ENCODE measurements around the gene TRAFD1.

Gene TRAFD1

DNA sequence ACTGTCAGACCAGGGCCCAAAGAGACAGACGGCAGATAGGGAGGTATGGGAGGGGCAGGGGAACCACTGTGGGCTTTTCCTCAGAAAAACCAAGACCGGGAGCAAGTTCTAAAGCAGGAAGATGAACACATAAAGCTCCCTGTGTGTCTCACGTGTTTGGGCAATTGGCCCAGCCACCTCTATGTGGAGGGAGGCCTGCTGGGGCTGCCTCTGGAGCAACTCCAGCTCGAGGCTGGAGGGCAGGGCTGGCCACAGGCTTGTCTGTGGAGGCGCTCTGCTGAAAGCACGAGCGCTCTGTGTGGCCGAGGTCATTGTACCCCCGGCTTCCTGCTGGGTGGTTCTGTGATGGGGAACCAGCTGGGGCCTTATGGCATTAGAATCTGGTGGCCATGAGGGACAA lies 36.4 kb downstream of the TRAFD1 start:
- DNase-seq = no peak

DNA sequence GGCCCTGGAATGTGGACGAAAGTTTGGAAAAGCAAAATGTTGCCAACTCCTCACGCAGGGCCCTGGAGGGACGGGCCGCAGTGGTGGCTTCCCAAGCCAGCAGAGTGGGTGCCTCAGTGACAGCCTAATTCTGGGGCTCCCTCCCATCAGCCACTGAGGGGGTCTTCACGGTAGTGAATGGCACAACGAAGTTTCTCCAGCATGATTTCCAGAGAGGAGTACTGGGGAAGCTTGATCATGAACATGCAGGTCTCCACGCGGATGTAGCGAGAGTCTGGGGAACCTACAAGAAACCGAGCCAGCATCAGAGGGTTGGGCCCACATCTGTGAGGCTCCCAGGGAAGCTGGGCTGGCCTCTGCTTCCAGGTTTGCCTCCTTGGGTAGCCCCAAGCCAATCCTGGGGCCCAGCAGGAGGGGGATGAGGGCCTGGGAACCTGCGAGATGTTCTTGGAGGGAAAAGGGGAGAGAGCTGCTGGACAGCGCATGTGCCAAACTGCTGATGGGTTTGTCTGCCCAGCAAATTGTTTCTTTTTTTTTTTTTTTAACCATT lies 37.0 kb downstream of the TRAFD1 start:
- DNase-seq = no peak

DNA sequence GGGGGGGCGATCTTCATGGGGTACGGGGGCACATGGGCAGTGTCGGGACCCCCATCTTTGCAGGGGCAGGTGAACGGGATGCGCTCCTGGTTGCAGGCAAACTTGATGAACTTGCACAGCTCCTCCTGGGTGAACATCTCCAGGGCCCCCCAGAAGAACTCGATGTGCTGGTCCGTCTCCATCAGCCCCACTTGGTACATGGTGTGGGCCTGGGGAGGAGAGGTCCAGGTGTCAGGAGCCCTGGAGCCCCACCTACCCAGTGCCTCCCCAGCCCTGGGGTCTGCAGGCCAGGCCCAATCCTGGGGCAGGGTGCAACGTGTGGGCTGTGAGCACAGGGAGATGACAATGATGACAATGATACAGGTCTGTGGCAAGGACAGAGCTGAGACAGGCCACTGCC lies 37.7 kb downstream of the TRAFD1 start:
- DNase-seq = no peak

DNA sequence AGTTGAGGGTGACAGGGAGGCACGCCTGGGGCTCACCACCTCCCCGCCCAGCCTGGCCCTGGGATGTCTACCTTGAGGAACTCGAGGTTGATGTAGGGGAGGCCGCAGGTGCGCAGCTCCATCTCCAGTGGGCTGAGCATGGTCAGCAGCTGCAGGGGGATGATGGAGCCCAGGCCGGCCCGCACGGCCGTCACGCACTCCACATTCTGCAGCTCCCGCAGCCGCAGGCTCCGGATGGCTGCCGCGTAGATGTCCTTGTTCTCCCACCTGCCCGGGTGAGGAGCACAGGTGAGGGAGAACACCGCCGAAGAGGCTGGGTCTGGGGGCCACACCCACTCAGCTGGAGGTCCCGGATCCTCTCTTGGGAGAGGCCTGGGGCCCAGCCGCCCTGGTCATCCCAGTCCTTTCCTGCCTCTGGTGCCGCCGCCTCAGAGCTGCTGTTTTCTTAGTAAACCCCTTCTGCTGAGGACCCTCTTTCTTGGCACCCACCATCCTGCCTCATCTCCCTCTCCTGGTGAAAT lies 38.2 kb downstream of the TRAFD1 start:
- no peak for DNase-seq

DNA sequence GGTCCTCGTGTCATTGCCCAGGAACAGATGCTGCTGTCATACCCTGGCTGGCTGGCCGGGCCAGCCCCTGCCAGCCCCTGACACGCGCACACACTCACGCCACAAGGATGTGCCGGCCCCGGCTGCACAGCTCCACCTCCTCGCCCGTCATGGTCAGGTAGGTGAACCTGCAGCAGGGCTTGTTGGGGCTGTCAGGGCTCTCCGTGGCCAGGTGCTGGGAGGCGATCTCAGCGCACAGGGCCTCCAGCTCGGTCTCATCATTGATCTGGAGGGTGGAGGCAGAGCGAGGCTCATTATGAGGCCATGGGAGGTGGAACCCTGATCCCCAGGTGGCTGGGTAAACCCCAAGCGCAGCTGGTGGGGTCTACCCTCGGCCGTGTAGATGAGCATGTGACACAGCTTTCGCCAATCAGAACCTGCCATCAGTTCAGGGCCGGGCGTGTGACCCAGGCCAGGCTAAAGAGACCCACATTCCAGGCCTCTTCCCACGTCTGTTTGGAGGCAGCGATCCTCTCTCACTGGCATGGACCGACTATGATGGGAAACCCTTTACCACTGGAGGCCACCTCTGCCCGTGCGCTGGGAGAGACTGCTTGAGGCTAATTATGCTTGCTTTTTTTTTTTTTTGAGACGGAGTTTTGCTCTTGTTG lies 38.8 kb downstream of the TRAFD1 start:
- DNase-seq = no peak

DNA sequence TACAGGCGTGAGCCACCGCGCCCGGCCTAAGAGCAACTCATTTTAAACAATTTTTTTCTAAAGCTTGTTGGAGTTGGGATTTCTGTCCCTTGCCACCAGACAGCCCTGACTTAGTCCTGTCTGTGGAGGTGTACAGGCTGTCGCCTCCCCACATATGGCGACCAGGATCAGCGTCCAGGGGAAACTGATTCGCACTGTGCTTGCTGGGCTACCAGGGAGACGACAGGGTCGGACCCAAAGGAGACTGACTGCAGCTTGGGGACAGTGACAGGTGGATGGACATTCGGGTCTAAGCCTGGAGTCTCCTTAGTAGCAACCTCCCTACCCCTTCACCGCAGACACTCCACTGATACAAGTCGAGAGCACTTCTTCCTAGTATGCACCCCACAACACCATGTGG lies 40.3 kb downstream of the TRAFD1 start:
- no peak for DNase-seq

- no peak for DNase-seq
These were observed 41.0 kb downstream of the TRAFD1 start for GRCh38 chr12:112166051-112167015.

DNA sequence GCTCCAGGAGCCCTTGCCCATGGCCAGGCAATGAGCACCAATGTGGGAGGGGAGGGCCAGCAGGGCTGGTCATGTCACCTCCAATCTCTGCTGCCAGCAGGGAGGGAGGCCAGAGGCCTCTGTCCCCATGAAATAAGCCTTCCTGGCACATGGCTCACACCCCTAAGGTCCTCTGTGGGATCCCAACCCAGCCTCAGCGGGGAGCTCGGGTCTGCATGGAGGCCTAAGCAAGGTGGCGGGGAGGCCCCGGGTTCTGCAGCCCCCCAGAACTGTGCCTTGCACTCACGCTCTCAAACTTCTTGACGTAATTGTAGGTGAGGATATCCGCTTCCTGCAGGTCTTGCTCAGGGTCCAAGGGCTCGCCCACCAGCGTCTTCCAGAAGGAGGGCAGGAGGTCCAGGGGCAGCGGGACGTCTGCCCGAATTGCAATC lies 41.7 kb downstream of the TRAFD1 start:
- DNase-seq = no peak

- no peak for DNase-seq
These were observed 42.6 kb downstream of the TRAFD1 start for GRCh38 chr12:112167718-112168525.

- DNase-seq = no peak
These were observed 43.2 kb downstream of the TRAFD1 start for GRCh38 chr12:112168561-112168971.

GRCh38 chr12:112169161-112169872 lies 44.0 kb downstream of the TRAFD1 start:
- no peak for DNase-seq

GRCh38 chr12:112169966-112170365 lies 44.6 kb downstream of the TRAFD1 start:
- DNase-seq = no peak

- peak; percentile 31 for DNase-seq
These were observed 45.0 kb downstream of the TRAFD1 start for GRCh38 chr12:112170376-112170775.

GRCh38 chr12:112170971-112171596 lies 45.7 kb downstream of the TRAFD1 start:
- DNase-seq = no peak

DNA sequence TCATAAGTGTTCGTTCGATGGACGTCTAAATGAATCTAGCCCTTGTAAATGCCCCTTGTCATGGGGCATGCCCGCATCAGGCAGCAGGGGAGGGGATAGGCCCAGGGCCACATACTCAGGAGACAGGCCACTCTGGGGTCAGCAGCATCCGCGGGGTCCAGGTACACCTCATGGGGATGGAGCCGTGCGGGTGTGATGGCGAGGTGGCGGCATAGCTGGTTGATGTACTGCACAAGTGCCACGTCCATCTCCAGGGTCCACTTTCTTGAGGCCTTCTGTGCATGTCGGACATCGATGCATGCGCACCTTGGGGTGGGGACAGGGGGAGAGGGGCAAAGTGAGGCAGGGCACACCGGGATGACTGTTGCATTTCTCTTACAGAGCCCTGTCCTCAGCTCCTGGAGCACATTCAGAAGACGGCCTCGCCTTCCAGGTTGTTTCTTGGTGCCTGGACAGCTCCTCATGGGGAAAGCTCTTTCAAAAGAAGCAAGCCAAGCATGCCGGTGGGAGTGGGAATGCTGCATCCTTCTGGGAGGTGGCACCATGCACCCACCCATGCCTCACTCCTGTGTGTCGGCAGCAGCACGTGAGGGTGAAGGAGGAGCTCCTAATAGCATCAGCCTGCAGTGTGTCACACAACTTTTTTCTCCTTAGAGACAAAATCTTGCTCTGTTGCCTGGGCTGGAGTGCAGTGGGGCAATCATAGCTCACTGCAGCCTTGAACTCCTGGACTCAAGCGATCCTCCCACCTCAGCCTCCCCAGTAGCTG lies 47.4 kb downstream of the TRAFD1 start:
- no peak for DNase-seq

DNA sequence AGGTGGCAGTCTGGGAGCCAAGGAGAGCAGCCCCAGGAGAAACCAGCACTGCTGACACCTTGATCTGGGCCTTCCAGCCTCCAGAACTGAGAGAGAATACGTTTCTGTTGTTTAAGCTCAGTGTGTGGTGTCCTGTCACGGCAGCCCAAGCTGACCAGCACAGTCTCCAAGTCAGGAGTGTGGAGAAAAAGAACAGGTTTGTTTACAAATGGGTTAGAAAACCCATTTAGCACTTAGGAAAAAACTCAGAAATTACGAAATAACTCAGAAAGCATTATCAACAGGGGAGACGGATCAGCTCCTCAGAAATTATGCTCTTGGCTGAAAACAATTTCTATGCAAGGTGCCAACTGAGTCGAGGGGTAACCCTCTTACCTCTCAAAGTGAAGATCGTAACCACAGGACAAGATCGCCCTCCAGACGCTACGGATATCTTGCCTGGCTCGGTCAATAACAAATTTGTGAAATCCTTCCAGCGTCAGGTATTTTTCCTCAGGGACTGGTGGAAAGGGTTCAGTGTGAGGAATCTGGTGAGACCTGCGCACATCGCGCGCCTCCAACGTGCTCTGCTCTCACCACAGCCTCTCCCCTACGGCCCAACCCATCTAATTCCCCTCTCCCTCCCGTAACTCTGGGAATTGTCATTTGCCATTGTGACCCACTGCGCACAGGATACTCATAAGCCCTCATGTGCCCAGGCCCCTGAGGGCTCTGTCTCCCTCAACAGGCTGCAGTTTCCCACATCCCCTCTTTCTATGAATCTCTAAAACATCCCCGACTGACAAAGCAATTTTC lies 50.2 kb downstream of the TRAFD1 start:
- DNase-seq = no peak

- no peak for DNase-seq
These were observed 51.1 kb downstream of the TRAFD1 start for GRCh38 chr12:112176321-112177010.

DNA sequence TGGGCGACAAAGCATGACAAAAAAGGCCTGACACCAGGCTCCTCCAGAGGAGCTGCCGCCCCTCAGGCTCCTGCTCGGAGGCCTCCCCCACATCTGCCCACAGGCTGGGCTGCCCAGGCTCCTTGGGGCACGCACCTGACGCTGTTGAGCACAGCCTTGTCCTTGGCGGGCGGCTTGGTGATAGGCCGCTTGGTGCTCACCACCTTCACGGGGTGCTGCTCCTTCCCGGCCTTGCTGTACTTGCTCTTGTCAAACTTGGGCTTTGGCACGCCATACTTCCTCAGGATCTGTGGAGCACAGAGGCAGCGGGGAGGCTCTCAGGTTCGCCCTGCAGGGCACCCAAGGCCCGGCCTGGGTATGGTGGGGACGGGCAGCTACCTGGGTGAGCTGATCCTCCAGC lies 53.4 kb downstream of the TRAFD1 start:
- DNase-seq = no peak

GRCh38 chr12:112179341-112179740 lies 54.0 kb downstream of the TRAFD1 start:
- no peak for DNase-seq

Data from CD4-positive, alpha-beta T cell treated with Interleukin-12 subunit alpha and Interleukin-12 subunit beta, for 1 hour (primary cell).